Gastroesophageal sphincter (tissue), 3 donors: ENCODE data around the gene SLC35F3.

Experiments
- CTCF ChIP-seq, 4 experiments: fragments of 200-600 bp in 2 of 4; fragments of 450-650 bp in 2 of 4; sonication (generic) in 1 of 4; IDR thresholded peaks; one replicate each; pipeline ENCODE4 v1.5.1; 2017 to 2019; ENCODE audit warnings: antibody characterized with exemption in 4 of 4, mild to moderate bottlenecking in 2 of 4, moderate library complexity in 2 of 4
- EP300 ChIP-seq: sonication (generic); formaldehyde crosslinking; IDR thresholded peaks from one replicate; pipeline ENCODE4 v1.6.1; 2017; ENCODE audit warnings: antibody characterized with exemption, mild to moderate bottlenecking
- POLR2A ChIP-seq, 2 donors: fragments of 450-650 bp; IDR thresholded peaks; one replicate each; pipeline ENCODE4 v1.6.1; 2017; ENCODE audit warnings: antibody characterized with exemption in 2 of 2, mild to moderate bottlenecking in 2 of 2, moderate library complexity in 1 of 2
- POLR2AphosphoS5 ChIP-seq: sonication (generic); formaldehyde crosslinking; IDR thresholded peaks from one replicate; pipeline ENCODE4 v1.6.1; 2017; ENCODE audit warnings: antibody characterized with exemption

DNA sequence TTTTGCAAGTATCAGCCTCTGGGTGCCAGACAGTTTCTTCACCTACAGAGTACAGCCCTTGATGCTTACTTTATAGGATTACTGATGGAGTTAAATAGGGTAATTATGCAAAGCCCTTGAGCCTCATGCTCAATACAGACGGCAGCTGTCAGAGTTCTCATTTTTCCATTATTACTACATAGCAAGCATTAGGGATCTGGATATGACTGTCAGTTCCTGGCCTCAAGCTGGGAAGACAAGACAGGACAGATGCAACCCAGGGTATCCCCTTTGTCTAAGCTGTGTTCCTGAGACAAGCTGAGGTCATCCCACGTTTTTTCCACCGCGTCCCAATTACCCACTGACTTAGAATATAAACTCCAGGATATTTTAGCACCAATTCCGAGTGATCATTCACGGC lies 94.4 kb downstream of the SLC35F3 start:
- TF ChIP-seq POLR2A (IDR thresholded peaks at IDR 0.05) = no peak
- TF ChIP-seq POLR2AphosphoS5 = no peak
- no peak for TF ChIP-seq CTCF (IDR thresholded peaks at IDR 0.05)
- no peak for TF ChIP-seq EP300
